KMS-11 (cell line): ENCODE data around the gene NCR3LG1.

Experiments used
- H2AFZ ChIP-seq: fragments of 200-600 bp; sonication (generic); 2 replicates; pipeline ENCODE4 v1.6.1; 2016; ENCODE audit warnings: antibody characterized with exemption, mixed run types, low read depth
- H3K27ac ChIP-seq: fragments of 200-600 bp; sonication (generic); 2 replicates; pipeline ENCODE4 v1.6.1; 2016; ENCODE audit warnings: mild to moderate bottlenecking, mixed run types
- H3K27me3 ChIP-seq: fragments of 200-600 bp; sonication (generic); 2 replicates; pipeline ENCODE4 v1.6.1; 2017; ENCODE audit warnings: mild to moderate bottlenecking, low read depth, mixed run types, moderate library complexity; ENCODE audit not compliant: insufficient read depth
- H3K36me3 ChIP-seq: fragments of 200-600 bp; sonication (generic); 2 replicates; pipeline ENCODE4 v1.6.1; 2017; ENCODE audit warnings: mild to moderate bottlenecking, mixed run types; ENCODE audit not compliant: insufficient read depth
- H3K4me1 ChIP-seq: fragments of 200-600 bp; sonication (generic); 2 replicates; pipeline ENCODE4 v1.6.1; 2016; ENCODE audit warnings: mild to moderate bottlenecking, low read depth, mixed run types; ENCODE audit not compliant: poor library complexity, severe bottlenecking
- H3K4me2 ChIP-seq: fragments of 200-600 bp; sonication (generic); 2 replicates; pipeline ENCODE4 v1.7.0; 2016; ENCODE audit warnings: mild to moderate bottlenecking, mixed run types
- H3K4me3 ChIP-seq: fragments of 200-600 bp; sonication (generic); IDR thresholded peaks from 2 replicates; pipeline ENCODE4 v1.6.1; 2017; ENCODE audit warnings: low read depth, low read length, mixed read lengths; ENCODE audit not compliant: insufficient read depth
- H3K79me2 ChIP-seq: fragments of 200-600 bp; sonication (generic); 2 replicates; pipeline ENCODE4 v1.6.1; 2016; ENCODE audit warnings: low read depth, mixed run types; ENCODE audit not compliant: insufficient read depth
- H3K9ac ChIP-seq: fragments of 200-600 bp; sonication (generic); 2 replicates; pipeline ENCODE4 v1.6.1; 2016; ENCODE audit warnings: mild to moderate bottlenecking, mixed run types
- H4K20me1 ChIP-seq: fragments of 200-600 bp; sonication (generic); 2 replicates; pipeline ENCODE4 v1.6.1; 2016; ENCODE audit warnings: mild to moderate bottlenecking, mixed run types; ENCODE audit not compliant: insufficient read depth
- CTCF ChIP-seq: fragments of 200-600 bp; sonication (generic); conservative IDR thresholded peaks from 2 replicates; pipeline ENCODE4 v1.6.1; 2017; ENCODE audit warnings: low read depth, mild to moderate bottlenecking, antibody characterized with exemption, low read length, moderate library complexity, mixed read lengths

Gene NCR3LG1

DNA sequence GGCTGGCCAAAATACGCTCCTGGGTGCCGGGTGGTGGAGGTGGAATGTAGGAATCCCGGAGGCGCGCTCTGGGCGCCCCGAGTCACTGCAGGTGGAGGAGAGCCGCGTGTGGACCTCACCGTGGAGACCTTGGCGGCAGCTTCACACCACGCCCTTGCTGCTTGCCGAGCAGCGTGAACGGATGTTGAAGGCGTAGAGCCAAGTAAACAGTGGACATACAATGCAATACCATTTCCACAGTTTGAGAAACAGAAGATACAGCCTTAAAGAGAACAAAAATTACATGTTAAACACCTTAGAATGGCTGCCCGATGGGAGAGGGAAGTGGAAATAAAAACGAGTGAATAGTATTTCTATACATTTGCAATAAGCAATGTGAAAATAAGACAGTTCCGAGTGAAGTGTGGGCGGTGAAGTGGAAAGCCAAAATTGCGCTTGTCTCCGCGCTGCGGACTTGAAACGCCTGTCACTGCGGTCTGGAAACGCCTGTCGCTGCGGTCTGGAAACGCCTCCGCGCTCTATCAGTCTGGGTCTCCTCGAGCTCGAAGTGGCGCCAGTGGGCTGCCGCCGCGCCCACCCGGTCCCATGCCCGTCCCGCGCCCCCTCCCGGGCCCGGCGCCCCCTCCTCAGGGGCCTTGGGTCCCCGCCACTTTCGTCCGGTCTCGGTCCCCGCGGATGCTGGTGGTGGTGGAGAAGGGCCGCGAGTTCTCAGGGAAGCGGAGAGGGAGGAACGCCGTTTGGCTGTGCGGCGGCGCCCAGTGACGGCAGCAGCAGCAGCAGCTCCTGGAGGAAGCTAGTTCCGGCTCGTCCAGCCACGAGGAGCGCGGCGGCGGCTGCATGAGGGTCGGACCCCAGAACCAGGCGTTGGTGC, 1.6 kb downstream of the NCR3LG1 start:
- H3K4me3 ChIP-seq = peak overlapping the region; percentile 40
- H3K79me2 ChIP-seq = no peaks in the 10 kb centered on the region
- no peaks in the 10 kb centered on the region for H3K36me3 ChIP-seq
- H3K4me2 ChIP-seq = peak overlapping the region; percentile 89
- H2AFZ ChIP-seq = peak overlapping the region; percentile 78
- no peak for TF ChIP-seq CTCF
- peaks cover 9% of the 10 kb centered on the region for H3K4me1 ChIP-seq
- H3K9ac ChIP-seq = peak overlapping the region; percentile 49; the same call in 1 of the 2 replicates
- H3K27ac ChIP-seq = no peak overlapping the region
- H4K20me1 ChIP-seq = no peaks in the 10 kb centered on the region
- no peaks in the 10 kb centered on the region for H3K27me3 ChIP-seq

DNA sequence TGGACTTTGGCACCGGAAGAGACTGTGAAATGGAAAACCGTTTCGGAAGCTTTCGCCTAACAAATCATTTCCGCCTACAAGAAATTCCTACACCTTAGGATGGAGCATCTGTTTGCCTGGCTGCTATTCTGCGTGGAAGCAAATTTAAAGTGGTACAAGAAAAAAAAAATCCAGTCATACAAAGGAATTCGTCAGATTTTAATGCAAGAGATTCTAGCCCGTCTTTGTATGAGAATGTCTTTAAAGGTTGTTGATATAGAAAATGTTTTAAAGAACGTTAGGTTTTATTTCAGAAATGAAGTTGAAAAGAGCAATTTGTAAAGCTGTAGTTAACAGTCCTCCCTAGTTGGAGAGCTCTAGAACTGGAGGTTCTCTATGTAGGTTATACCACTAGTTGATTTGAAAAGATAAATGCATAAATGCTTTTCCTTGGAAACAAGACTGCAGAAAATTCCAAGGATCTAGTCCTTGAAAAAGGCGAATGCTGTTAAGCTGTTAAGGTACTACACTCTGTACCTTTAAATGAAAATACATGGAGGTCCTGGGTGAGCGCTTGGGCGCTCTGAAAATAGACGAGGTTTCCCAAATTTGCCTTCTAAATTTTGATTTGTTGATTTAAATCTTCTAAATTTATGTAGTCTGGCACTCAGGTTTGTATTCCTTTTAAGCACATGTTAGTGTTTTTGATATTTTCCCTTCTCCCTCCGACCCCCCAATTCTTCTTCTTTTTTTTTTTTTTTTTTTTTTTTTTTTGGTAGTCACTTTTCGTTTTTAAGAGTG, 2.4 kb downstream of the NCR3LG1 start:
- H3K36me3 ChIP-seq = no peaks in the 10 kb centered on the region
- H3K4me3 ChIP-seq = peak overlapping the region; percentile 40
- H3K4me1 ChIP-seq = peaks cover 9% of the 10 kb centered on the region
- no peaks in the 10 kb centered on the region for H4K20me1 ChIP-seq
- no peak for TF ChIP-seq CTCF
- H3K79me2 ChIP-seq = no peaks in the 10 kb centered on the region
- peak overlapping the region; percentile 49; the same call in 1 of the 2 replicates for H3K9ac ChIP-seq
- no peak overlapping the region for H3K27ac ChIP-seq
- peak overlapping the region; percentile 78 for H2AFZ ChIP-seq
- no peaks in the 10 kb centered on the region for H3K27me3 ChIP-seq
- peak overlapping the region; percentile 89 for H3K4me2 ChIP-seq

DNA sequence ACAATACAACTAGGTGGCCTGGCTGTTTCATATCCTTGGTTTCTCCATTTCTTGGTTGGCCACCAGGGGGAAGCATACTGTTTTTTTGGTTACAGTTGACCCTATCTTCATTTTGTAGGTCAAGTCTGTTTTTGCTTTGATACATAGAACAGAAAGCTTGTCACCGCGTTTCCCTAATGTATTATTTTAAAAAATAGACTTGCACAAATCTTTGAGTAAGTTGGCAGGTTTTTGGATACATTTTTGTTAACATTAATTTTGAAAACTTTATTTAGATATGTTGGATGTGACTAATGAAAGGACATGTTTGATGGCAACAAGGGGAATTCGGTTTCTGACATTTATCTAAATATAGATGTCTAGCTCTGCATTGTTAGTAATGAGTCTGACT, 3.0 kb downstream of the NCR3LG1 start:
- TF ChIP-seq CTCF = peak; percentile 80
- peak overlapping the region; percentile 89 for H3K4me2 ChIP-seq
- H2AFZ ChIP-seq = peak overlapping the region; percentile 78
- peaks cover 9% of the 10 kb centered on the region for H3K4me1 ChIP-seq
- no peak overlapping the region for H3K4me3 ChIP-seq
- no peaks in the 10 kb centered on the region for H3K36me3 ChIP-seq
- H4K20me1 ChIP-seq = no peaks in the 10 kb centered on the region
- no peaks in the 10 kb centered on the region for H3K27me3 ChIP-seq
- H3K9ac ChIP-seq = no peak overlapping the region
- H3K79me2 ChIP-seq = no peaks in the 10 kb centered on the region
- no peak overlapping the region for H3K27ac ChIP-seq

- no peak overlapping the region for H3K27ac ChIP-seq
- no peaks in the 10 kb centered on the region for H3K27me3 ChIP-seq
- no peak overlapping the region for H3K9ac ChIP-seq
- H3K4me3 ChIP-seq = no peak overlapping the region
- no peak overlapping the region for H3K4me2 ChIP-seq
- no peak for TF ChIP-seq CTCF
- H2AFZ ChIP-seq = no peak overlapping the region
- H3K36me3 ChIP-seq = no peaks in the 10 kb centered on the region
- no peaks in the 10 kb centered on the region for H3K4me1 ChIP-seq
- no peaks in the 10 kb centered on the region for H3K79me2 ChIP-seq
- no peaks in the 10 kb centered on the region for H4K20me1 ChIP-seq
Measured at GRCh38 chr11:17366495-17366894, 14.9 kb downstream of the NCR3LG1 start.
